Measurements from ENCODE around the gene CNTN1. TPM values are rescaled to one million over a fixed set of nuclear protein-coding genes. Genes with fewer than 3 reads are reported as not detected.

Gene CNTN1
- total and polyA plus RNA-seq, 2 donors (not counting 1 experiment from before 2014, with no cell fraction given), result not detected

GRCh38 chr12:40752011-40752410 is 59.8 kb downstream of the CNTN1 start:
- Histone ChIP-seq H3K36me3 (replicated peaks in 1 of 2; ENCODE audit: control extremely low read depth in 1 of 2, control insufficient read depth in 1 of 2, extremely low read depth in 1 of 2, insufficient read depth in 2 of 2, low read length in 1 of 2) (no peaks in the 10 kb centered on the region), H3K27ac (ENCODE audit: low read length in 2 of 2) (no peak overlapping the region), H3K9me3 (ENCODE audit: control extremely low read depth in 1 of 3, control insufficient read depth in 2 of 3, insufficient read depth in 1 of 3, low read length in 2 of 3) (no peaks in the 10 kb centered on the region), H2AFZ (ENCODE audit: insufficient read depth, low read depth, low read length, poor library complexity, severe bottlenecking) (no peak overlapping the region), H3K27me3 (replicated peaks in 1 of 4; ENCODE audit: control extremely low read depth in 1 of 4, control insufficient read depth in 3 of 4, insufficient read depth in 4 of 4, low read length in 3 of 4) (no peaks in the 10 kb centered on the region), H3K9ac (ENCODE audit: low read length) (no peak overlapping the region), H3K79me2 (ENCODE audit: control insufficient read depth, insufficient read depth, low read length) (no peaks in the 10 kb centered on the region), H3K4me2 (replicated peaks; ENCODE audit: low read depth, low read length, poor library complexity, severe bottlenecking) (no peak overlapping the region), H3K4me3 (ENCODE audit: control extremely low read depth in 1 of 5, extremely low read depth in 1 of 5, insufficient read depth in 1 of 5, low read depth in 2 of 5, low read length in 4 of 5) (no peak overlapping the region), H4K20me1 (ENCODE audit: control insufficient read depth, insufficient read depth, low read length, poor library complexity, severe bottlenecking) (no peaks in the 10 kb centered on the region), H3K4me1 (ENCODE audit: control insufficient read depth in 2 of 2, insufficient read depth in 2 of 2, low read length in 2 of 2) (no peaks in the 10 kb centered on the region)
- CTCF ChIA-PET, result no interaction called here
- DNase-seq (no peak), ATAC-seq (ENCODE audit: low read depth) (no peak)
- Mint-ChIP-seq H3K4me3 (no peak overlapping the region), H3K9me3 (ENCODE audit: insufficient read depth) (no peaks in the 10 kb centered on the region), H3K27ac (no peak overlapping the region), H3K27me3 (no peaks in the 10 kb centered on the region), H3K4me1 (no peaks in the 10 kb centered on the region)
- intact Hi-C loops (cut with micrococcal nuclease), result no loop called here
- POLR2A ChIA-PET, result no interaction called here
- no CpG with 5 or more reads among the region's 2 CpGs for WGBS (ENCODE audit: insufficient coverage)
- TF ChIP-seq, protein P1, sequence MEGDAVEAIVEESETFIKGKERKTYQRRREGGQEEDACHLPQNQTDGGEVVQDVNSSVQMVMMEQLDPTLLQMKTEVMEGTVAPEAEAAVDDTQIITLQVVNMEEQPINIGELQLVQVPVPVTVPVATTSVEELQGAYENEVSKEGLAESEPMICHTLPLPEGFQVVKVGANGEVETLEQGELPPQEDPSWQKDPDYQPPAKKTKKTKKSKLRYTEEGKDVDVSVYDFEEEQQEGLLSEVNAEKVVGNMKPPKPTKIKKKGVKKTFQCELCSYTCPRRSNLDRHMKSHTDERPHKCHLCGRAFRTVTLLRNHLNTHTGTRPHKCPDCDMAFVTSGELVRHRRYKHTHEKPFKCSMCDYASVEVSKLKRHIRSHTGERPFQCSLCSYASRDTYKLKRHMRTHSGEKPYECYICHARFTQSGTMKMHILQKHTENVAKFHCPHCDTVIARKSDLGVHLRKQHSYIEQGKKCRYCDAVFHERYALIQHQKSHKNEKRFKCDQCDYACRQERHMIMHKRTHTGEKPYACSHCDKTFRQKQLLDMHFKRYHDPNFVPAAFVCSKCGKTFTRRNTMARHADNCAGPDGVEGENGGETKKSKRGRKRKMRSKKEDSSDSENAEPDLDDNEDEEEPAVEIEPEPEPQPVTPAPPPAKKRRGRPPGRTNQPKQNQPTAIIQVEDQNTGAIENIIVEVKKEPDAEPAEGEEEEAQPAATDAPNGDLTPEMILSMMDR (IDR thresholded peaks at IDR 0.05), result no peak
- TF ChIP-seq EZH2 (IDR thresholded peaks at IDR 0.05; ENCODE audit: borderline replicate concordance, insufficient read depth, low read depth, low read length, poor library complexity, severe bottlenecking), result no peak

DNA sequence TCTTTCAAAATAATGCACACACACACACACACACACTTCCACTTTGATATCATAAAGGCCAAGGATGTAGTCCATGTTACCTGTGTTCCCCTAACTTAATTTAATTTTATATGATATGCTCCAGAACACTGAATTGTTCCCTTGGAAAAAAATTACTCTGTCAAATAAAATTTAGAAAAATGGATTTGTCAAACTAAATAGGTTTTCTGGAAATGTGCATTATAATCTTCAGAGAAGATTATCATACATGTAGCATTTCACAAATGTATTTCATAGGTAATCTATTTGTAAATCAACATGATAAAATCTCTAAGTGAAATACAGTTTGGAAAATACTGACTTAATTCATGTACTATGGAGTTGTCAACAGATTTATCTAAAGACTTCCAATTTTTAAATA is 68.6 kb downstream of the CNTN1 start:
- Histone ChIP-seq H4K20me1 (ENCODE audit: control insufficient read depth, insufficient read depth, low read length, poor library complexity, severe bottlenecking) (no peaks in the 10 kb centered on the region), H3K36me3 (replicated peaks in 1 of 2; ENCODE audit: control extremely low read depth in 1 of 2, control insufficient read depth in 1 of 2, extremely low read depth in 1 of 2, insufficient read depth in 2 of 2, low read length in 1 of 2) (no peaks in the 10 kb centered on the region), H3K4me1 (ENCODE audit: control insufficient read depth in 2 of 2, insufficient read depth in 2 of 2, low read length in 2 of 2) (no peaks in the 10 kb centered on the region), H2AFZ (ENCODE audit: insufficient read depth, low read depth, low read length, poor library complexity, severe bottlenecking) (no peak overlapping the region), H3K27ac (ENCODE audit: low read length in 2 of 2) (no peak overlapping the region), H3K4me3 (ENCODE audit: control extremely low read depth in 1 of 5, extremely low read depth in 1 of 5, insufficient read depth in 1 of 5, low read depth in 2 of 5, low read length in 4 of 5) (no peak overlapping the region), H3K4me2 (replicated peaks; ENCODE audit: low read depth, low read length, poor library complexity, severe bottlenecking) (no peak overlapping the region), H3K9ac (ENCODE audit: low read length) (no peak overlapping the region), H3K9me3 (ENCODE audit: control extremely low read depth in 1 of 3, control insufficient read depth in 2 of 3, insufficient read depth in 1 of 3, low read length in 2 of 3) (no peaks in the 10 kb centered on the region), H3K27me3 (replicated peaks in 1 of 4; ENCODE audit: control extremely low read depth in 1 of 4, control insufficient read depth in 3 of 4, insufficient read depth in 4 of 4, low read length in 3 of 4) (no peaks in the 10 kb centered on the region), H3K79me2 (ENCODE audit: control insufficient read depth, insufficient read depth, low read length) (no peaks in the 10 kb centered on the region)
- ChIA-PET CTCF (no interaction called here), POLR2A (no interaction called here)
- ATAC-seq (ENCODE audit: low read depth) (no peak), DNase-seq (no peak)
- H3K9me3 Mint-ChIP-seq (ENCODE audit: insufficient read depth), result no peaks in the 10 kb centered on the region
- H3K4me3 Mint-ChIP-seq, result no peak overlapping the region
- no peaks in the 10 kb centered on the region for H3K4me1 Mint-ChIP-seq
- no peak overlapping the region for H3K27ac Mint-ChIP-seq
- intact Hi-C loops (cut with micrococcal nuclease), result no loop called here
- TF ChIP-seq, protein P1 (IDR thresholded peaks at IDR 0.05), result no peak
- no peak for TF ChIP-seq EZH2 (IDR thresholded peaks at IDR 0.05; ENCODE audit: borderline replicate concordance, insufficient read depth, low read depth, low read length, poor library complexity, severe bottlenecking)
- H3K27me3 Mint-ChIP-seq, result no peaks in the 10 kb centered on the region
